SK-N-SH (cell line): ENCODE results near the gene GCFC2. TPM values are rescaled to one million over a fixed set of nuclear protein-coding genes. Genes with fewer than 3 reads are reported as not detected.

Source experiments
- CTCF ChIA-PET: fragments of 300-600, 350-600 bp; formaldehyde crosslinking; extraction: SDS; loops from one replicate; lab custom pipeline; 2021; lab: Yijun Ruan, JAX
- POLR2A ChIA-PET: fragments of 350-600 bp; sonication (Branson Sonifier 250); formaldehyde crosslinking; extraction: SDS; loops from one replicate; lab custom pipeline; 2020; ENCODE audit warnings: antibody characterized with exemption, inconsistent platforms; lab: Yijun Ruan, JAX
- DNase-seq: peaks from one replicate; pipeline ENCODE4 v3.0.0; 2012
- H2AFZ ChIP-seq: fragments of 200-600 bp; sonication (generic); 2 replicates; pipeline ENCODE4 v1.8.1; 2016; ENCODE audit warnings: antibody characterized with exemption, mild to moderate bottlenecking, low read depth
- H3F3A ChIP-seq: fragments of 200-600 bp; sonication (generic); replicated peaks from 2 replicates; pipeline ENCODE3; 2016; ENCODE audit warnings: antibody characterized with exemption, mild to moderate bottlenecking; ENCODE audit not compliant: insufficient read depth
- H3K27ac ChIP-seq, 2 experiments: fragments of 200-500 bp in 1 of 2; fragments of 200-600 bp in 1 of 2; sonication (Bioruptor generic) in 1 of 2; sonication (generic), shearing (Covaris generic) in 1 of 2; 2 replicates each; pipeline versions ENCODE4 v1.5.1 to v1.6.1; 2014 to 2016; ENCODE audit warnings: low read depth in 2 of 2, inconsistent platforms in 1 of 2, low read length in 1 of 2, mild to moderate bottlenecking in 1 of 2, mixed read lengths in 1 of 2
- H3K27me3 ChIP-seq: fragments of 200-600 bp; sonication (generic), shearing (Covaris generic); 2 replicates; pipeline ENCODE4 v1.6.1; 2016; ENCODE audit warnings: mixed run types; ENCODE audit not compliant: insufficient read depth
- H3K36me3 ChIP-seq, 2 experiments: fragments of 200-500 bp in 1 of 2; fragments of 200-600 bp in 1 of 2; sonication (Bioruptor generic) in 1 of 2; sonication (generic) in 1 of 2; replicated peaks in 1 of 2; 2 replicates each; pipeline versions ENCODE3 to v1.5.1; 2014 to 2016; ENCODE audit warnings: low read length in 1 of 2, mild to moderate bottlenecking in 1 of 2; ENCODE audit not compliant: insufficient read depth in 2 of 2, control insufficient read depth in 1 of 2
- H3K4me1 ChIP-seq, 2 experiments: fragments of 200-500 bp in 1 of 2; fragments of 200-600 bp in 1 of 2; sonication (Bioruptor generic) in 1 of 2; sonication (generic), shearing (Covaris generic) in 1 of 2; 2 replicates each; pipeline versions ENCODE4 v1.5.1 to v1.6.1; 2014 to 2016; ENCODE audit warnings: low read depth in 1 of 2, low read length in 1 of 2, mixed run types in 1 of 2; ENCODE audit not compliant: insufficient read depth in 2 of 2, control insufficient read depth in 1 of 2
- H3K4me2 ChIP-seq: fragments of 200-600 bp; sonication (generic), shearing (Covaris generic); 2 replicates; pipeline ENCODE4 v1.6.1; 2017; ENCODE audit warnings: mixed run types
- H3K4me3 ChIP-seq, 2 experiments: fragments of 200-500 bp in 1 of 2; fragments of 200-600 bp in 1 of 2; sonication (Bioruptor generic) in 1 of 2; sonication (generic), shearing (Covaris generic) in 1 of 2; 2 replicates each; pipeline versions ENCODE4 v1.5.1 to v1.8.1; 2014 to 2016; ENCODE audit warnings: low read depth in 2 of 2, inconsistent platforms in 1 of 2, low read length in 1 of 2, mild to moderate bottlenecking in 1 of 2, mixed read lengths in 1 of 2, moderate library complexity in 1 of 2
- H3K79me2 ChIP-seq: fragments of 200-600 bp; sonication (generic); 2 replicates; pipeline ENCODE4 v1.8.1; 2017; ENCODE audit warnings: mild to moderate bottlenecking; ENCODE audit not compliant: insufficient read depth
- H3K9ac ChIP-seq: fragments of 200-600 bp; sonication (generic); 2 replicates; pipeline ENCODE4 v1.6.1; 2017; ENCODE audit warnings: mixed run types
- H3K9me2 ChIP-seq: fragments of 200-600 bp; sonication (generic); 2 replicates; pipeline ENCODE4 v1.6.1; 2017; ENCODE audit warnings: mixed run types
- H3K9me3 ChIP-seq: fragments of 200-600 bp; sonication (generic); 2 replicates; pipeline ENCODE4 v1.6.1; 2017; ENCODE audit warnings: mixed run types, mild to moderate bottlenecking, moderate library complexity
- H4K20me1 ChIP-seq: fragments of 200-600 bp; sonication (generic); 2 replicates; pipeline ENCODE4 v1.6.1; 2017; ENCODE audit warnings: mild to moderate bottlenecking, mixed run types; ENCODE audit not compliant: insufficient read depth
- ELF1 ChIP-seq: IDR thresholded peaks from 2 replicates; pipeline ENCODE4 v1.4.0; 2012
- EZH2phosphoT487 ChIP-seq: fragments of 200-600 bp; sonication (generic); IDR thresholded peaks from 2 replicates; pipeline ENCODE4 v1.6.1; 2017; ENCODE audit warnings: low read depth, mixed run types, mild to moderate bottlenecking, antibody characterized with exemption, moderate library complexity, borderline replicate concordance
- FOSL2 ChIP-seq: IDR thresholded peaks from 2 replicates; pipeline ENCODE4 v1.4.0; 2012; ENCODE audit warnings: low read depth, mild to moderate bottlenecking, moderate library complexity, borderline replicate concordance
- GABPA ChIP-seq: IDR thresholded peaks from 2 replicates; pipeline ENCODE4 v1.4.0; 2012; ENCODE audit warnings: low read depth, mild to moderate bottlenecking
- JUND ChIP-seq: IDR thresholded peaks from 2 replicates; pipeline ENCODE4 v1.4.0; 2012
- MEF2A ChIP-seq: IDR thresholded peaks from 2 replicates; pipeline ENCODE4 v1.4.0; 2012; ENCODE audit warnings: low read depth, borderline replicate concordance
- MXI1 ChIP-seq: IDR thresholded peaks from 2 replicates; pipeline ENCODE4 v1.6.1; 2012; ENCODE audit warnings: mild to moderate bottlenecking, low read depth, low read length, improper control_type of control experiment
- NFIC ChIP-seq: IDR thresholded peaks from 2 replicates; pipeline ENCODE4 v1.4.0; 2012; ENCODE audit warnings: borderline replicate concordance
- RAD21 ChIP-seq: IDR thresholded peaks from 2 replicates; pipeline ENCODE4 v1.6.1; 2012; ENCODE audit warnings: mild to moderate bottlenecking, low read length
- RFX5 ChIP-seq: IDR thresholded peaks from 2 replicates; pipeline ENCODE4 v1.6.1; 2012; ENCODE audit warnings: mild to moderate bottlenecking, improper control_type of control experiment, low read length
- SMC3 ChIP-seq: IDR thresholded peaks from 2 replicates; pipeline ENCODE4 v1.6.1; 2012; ENCODE audit warnings: low read depth, low read length, improper control_type of control experiment
- YY1 ChIP-seq: IDR thresholded peaks from 2 replicates; pipeline ENCODE4 v1.4.0; 2012; ENCODE audit warnings: low read depth, mild to moderate bottlenecking
- ZBTB33 ChIP-seq: IDR thresholded peaks from 2 replicates; pipeline ENCODE4 v1.4.0; 2012; ENCODE audit warnings: low read depth, borderline replicate concordance
- WGBS: methylation state at CpG from one replicate; pipeline ENCODE4 v1.1.6; 2017; ENCODE audit warnings: low lambda C conversion rate; 5-methylcytosine and 5-hydroxymethylcytosine counted together
- polyA plus RNA-seq, 3 experiments: library from polyadenylated mRNA; depleted of rRNA; stranded (reverse); fragments of >200 nt; gene quantifications; 2 replicates each; pipeline ENCODE4 v1.2.3, GENCODE V29; 2012
- TF ChIP-seq, protein P1 (sequence below): IDR thresholded peaks from 2 replicates; pipeline ENCODE4 v1.4.0; 2012; ENCODE audit warnings: low read depth, borderline replicate concordance

Gene GCFC2
- polyA plus RNA-seq, 1 of the 3 experiments (the other 2 are of a cell fraction), result 7.7 TPM

- TF ChIP-seq ZBTB33 (no peak), GABPA (no peak), SMC3 (no peak), YY1 (no peak)
- TF ChIP-seq, all 33 proteins: peak for 0
Measured at GRCh38 chr2:75720525-75720924, 9.8 kb upstream of the GCFC2 start (continued).

GRCh38 chr2:75719616-75720015 lies 8.9 kb upstream of the GCFC2 start:
- TF ChIP-seq ZBTB33, result no peak
- no peak for TF ChIP-seq JUND
- TF ChIP-seq RAD21, result no peak
- TF ChIP-seq FOSL2, result no peak
- TF ChIP-seq EZH2phosphoT487, result no peak
- TF ChIP-seq MEF2A, result no peak
- TF ChIP-seq NFIC, result no peak
- TF ChIP-seq, protein P1, sequence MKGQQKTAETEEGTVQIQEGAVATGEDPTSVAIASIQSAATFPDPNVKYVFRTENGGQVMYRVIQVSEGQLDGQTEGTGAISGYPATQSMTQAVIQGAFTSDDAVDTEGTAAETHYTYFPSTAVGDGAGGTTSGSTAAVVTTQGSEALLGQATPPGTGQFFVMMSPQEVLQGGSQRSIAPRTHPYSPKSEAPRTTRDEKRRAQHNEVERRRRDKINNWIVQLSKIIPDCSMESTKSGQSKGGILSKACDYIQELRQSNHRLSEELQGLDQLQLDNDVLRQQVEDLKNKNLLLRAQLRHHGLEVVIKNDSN, result no peak
- no peak for TF ChIP-seq ELF1
- no peak for TF ChIP-seq MXI1
- no peak for TF ChIP-seq RFX5
- DNase-seq, result no peak
- ChIA-PET POLR2A (no interaction called here), CTCF (interaction anchor here (1.5 kb wide), 2 partner anchors 10 to 79 kb away, joined by 3 to 5 read pairs; no protein-coding TSS in a partner anchor)
- H3F3A ChIP-seq, result no peaks in the 10 kb centered on the region
- no peaks in the 10 kb centered on the region for H3K9me2 ChIP-seq
- no peak overlapping the region for H2AFZ ChIP-seq
- H3K36me3 ChIP-seq, result no peaks in the 10 kb centered on the region
- H3K9ac ChIP-seq, result no peak overlapping the region
- H3K79me2 ChIP-seq, result no peaks in the 10 kb centered on the region
- H3K27me3 ChIP-seq, result no peaks in the 10 kb centered on the region; the same call in 1 of the 2 replicates
- H3K4me1 ChIP-seq, result no peaks in the 10 kb centered on the region
- H3K9me3 ChIP-seq, result no peaks in the 10 kb centered on the region; the same call in 1 of the 2 replicates
- H4K20me1 ChIP-seq, result no peaks in the 10 kb centered on the region
- WGBS, result 15% methylated on average over 1 of the region's 1 CpG
- no peak overlapping the region for H3K4me2 ChIP-seq
- no peak overlapping the region for H3K27ac ChIP-seq
- no peak overlapping the region for H3K4me3 ChIP-seq
